ENCODE data around the gene TBC1D22A.

The TBC1D22A gene

GRCh38 chr22:47196881-47197772 is 434.7 kb downstream of the TBC1D22A start:
- DNase-seq: no peak

- no peak for DNase-seq
Measured at GRCh38 chr22:47197773-47198500, 435.5 kb downstream of the TBC1D22A start.

- DNase-seq: no peak
Measured at GRCh38 chr22:47198801-47199251, 436.4 kb downstream of the TBC1D22A start.

GRCh38 chr22:47199261-47199978 is 437.0 kb downstream of the TBC1D22A start:
- no peak for DNase-seq

GRCh38 chr22:47199979-47200272 is 437.5 kb downstream of the TBC1D22A start:
- no peak for DNase-seq

- no peak for DNase-seq
Measured at GRCh38 chr22:47200273-47201051, 438.0 kb downstream of the TBC1D22A start.

GRCh38 chr22:47201186-47201995 is 438.9 kb downstream of the TBC1D22A start:
- no peak for DNase-seq

GRCh38 chr22:47201996-47202818 is 439.8 kb downstream of the TBC1D22A start:
- DNase-seq: no peak

GRCh38 chr22:47202819-47203553 is 440.5 kb downstream of the TBC1D22A start:
- DNase-seq: no peak

GRCh38 chr22:47203554-47203991 is 441.1 kb downstream of the TBC1D22A start:
- no peak for DNase-seq

GRCh38 chr22:47204002-47204979 is 441.8 kb downstream of the TBC1D22A start:
- no peak for DNase-seq

GRCh38 chr22:47205081-47205491 is 442.6 kb downstream of the TBC1D22A start:
- no peak for DNase-seq

- no peak for DNase-seq
Measured at GRCh38 chr22:47205554-47205953, 443.1 kb downstream of the TBC1D22A start.

- no peak for DNase-seq
Measured at GRCh38 chr22:47206164-47206563, 443.7 kb downstream of the TBC1D22A start.

GRCh38 chr22:47206666-47207218 is 444.3 kb downstream of the TBC1D22A start:
- no peak for DNase-seq

GRCh38 chr22:47207387-47207786 is 444.9 kb downstream of the TBC1D22A start:
- DNase-seq: no peak

GRCh38 chr22:47207846-47208554 is 445.6 kb downstream of the TBC1D22A start:
- DNase-seq: no peak

- DNase-seq: no peak
Measured at GRCh38 chr22:47208630-47209029, 446.2 kb downstream of the TBC1D22A start.
